Kidney epithelial cell (primary cell): ENCODE results near the gene TXNDC5. TPM values are rescaled to one million over a fixed set of nuclear protein-coding genes. Genes with fewer than 3 reads are reported as not detected.

Experiments
- DNase-seq: peaks from one replicate; pipeline ENCODE4 v3.0.0-alpha.2; 2010; ENCODE audit warnings: low read depth
- H3K27me3 ChIP-seq: 2 replicates; pipeline ENCODE4 v1.6.0; 2011; ENCODE audit warnings: low read length; ENCODE audit not compliant: control insufficient read depth, insufficient read depth
- H3K36me3 ChIP-seq: 2 replicates; pipeline ENCODE4 v1.5.1; 2011; ENCODE audit warnings: low read length; ENCODE audit not compliant: control insufficient read depth, insufficient read depth
- H3K4me3 ChIP-seq: 2 replicates; pipeline ENCODE4 v1.5.1; 2011; ENCODE audit warnings: low read depth, mild to moderate bottlenecking, control low read depth, low read length
- CTCF ChIP-seq: IDR thresholded peaks from 2 replicates; pipeline ENCODE4 v1.5.1; 2011; ENCODE audit warnings: mild to moderate bottlenecking, moderate library complexity, low read length, control low read depth, inconsistent platforms; ENCODE audit not compliant: insufficient read depth, poor library complexity, severe bottlenecking
- total RNA-seq: library from RNA; depleted of rRNA; stranded (reverse); fragments of >200 nt; gene quantifications from 2 replicates; pipeline ENCODE4 v1.2.3, GENCODE V29; 2015

Gene TXNDC5
- total RNA-seq, 1 donor from 2014 or later, result 193 TPM

GRCh38 chr6:7920425-7920824, 9.8 kb upstream of the TXNDC5 start:
- DNase-seq, result no peak

DNA sequence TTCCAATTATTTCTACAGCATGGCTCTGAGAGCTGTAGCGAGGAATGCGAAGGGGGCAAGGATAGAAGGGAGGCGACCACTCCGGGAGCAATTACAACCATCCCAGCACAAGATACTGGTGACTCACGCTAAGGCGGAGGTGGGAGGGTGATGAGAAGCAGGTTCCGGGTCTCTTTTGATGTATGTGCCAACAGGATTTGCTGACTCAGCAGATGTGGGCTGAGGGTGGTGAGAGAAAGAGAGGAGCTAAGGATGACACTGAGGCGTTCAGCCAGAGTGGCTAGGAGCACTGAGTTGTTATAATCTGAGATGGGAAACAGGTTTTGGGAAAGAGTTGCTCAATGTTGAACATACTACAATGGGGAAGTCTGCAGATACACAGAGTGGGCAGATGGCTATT, 9.3 kb upstream of the TXNDC5 start:
- peak; percentile 76 for DNase-seq
- H3K36me3 ChIP-seq, result no peaks in the 10 kb centered on the region
- TF ChIP-seq CTCF, result no peak
- no peak overlapping the region for H3K4me3 ChIP-seq
- no peaks in the 10 kb centered on the region for H3K27me3 ChIP-seq

More at GRCh38 chr6:7920425-7920824, 9.8 kb upstream of the TXNDC5 start:
- TF ChIP-seq CTCF, result no peak
- Histone ChIP-seq H3K27me3 (no peaks in the 10 kb centered on the region), H3K36me3 (no peaks in the 10 kb centered on the region), H3K4me3 (no peak overlapping the region)

DNA sequence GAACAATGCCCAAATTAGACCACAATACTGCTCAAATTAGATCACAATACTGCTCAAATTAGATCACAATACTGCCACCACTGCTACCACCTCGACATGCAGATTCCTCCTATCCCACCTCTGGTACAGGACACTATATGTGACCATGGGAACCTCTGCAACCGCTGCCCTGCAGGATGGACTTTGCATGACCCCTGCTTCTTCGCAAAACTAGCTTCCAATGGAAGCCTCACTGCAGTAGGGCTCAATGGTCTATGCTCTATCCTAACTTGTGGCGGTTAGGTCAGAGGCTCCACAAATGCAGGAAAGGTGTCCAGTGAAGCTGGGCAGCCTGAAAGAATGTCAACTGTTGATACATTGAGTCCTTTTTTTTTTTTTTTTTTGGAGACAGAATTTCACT, 7.8 kb upstream of the TXNDC5 start:
- TF ChIP-seq CTCF, result no peak
- no peak overlapping the region for H3K4me3 ChIP-seq
- H3K36me3 ChIP-seq, result no peaks in the 10 kb centered on the region
- H3K27me3 ChIP-seq, result peaks cover 4% of the 10 kb centered on the region
- DNase-seq, result no peak

GRCh38 chr6:7917729-7918128, 7.1 kb upstream of the TXNDC5 start:
- Histone ChIP-seq H3K36me3 (no peaks in the 10 kb centered on the region), H3K27me3 (peaks cover 10% of the 10 kb centered on the region), H3K4me3 (no peak overlapping the region)
- no peak for TF ChIP-seq CTCF
- DNase-seq, result no peak

DNA sequence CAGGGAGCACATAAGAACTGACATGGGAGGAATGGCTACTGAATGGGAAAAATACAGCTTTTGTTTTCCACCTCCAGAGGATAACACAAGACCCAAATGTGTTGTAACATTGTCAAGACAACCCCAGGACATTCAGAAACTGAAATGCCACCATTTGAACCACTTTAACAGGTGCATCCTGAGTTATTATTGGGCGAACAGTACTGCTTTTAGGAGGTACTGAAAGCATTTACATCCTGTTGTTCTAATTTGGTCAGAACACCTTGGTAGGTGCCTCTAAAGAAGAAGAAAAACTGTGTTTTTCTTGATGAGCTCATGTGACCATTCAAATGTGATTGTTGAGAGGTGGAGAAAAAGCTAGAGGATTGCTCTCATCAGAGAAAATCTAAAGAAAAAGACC, 6.4 kb upstream of the TXNDC5 start:
- Histone ChIP-seq H3K4me3 (no peak overlapping the region), H3K27me3 (peaks cover 14% of the 10 kb centered on the region), H3K36me3 (no peaks in the 10 kb centered on the region)
- DNase-seq, result no peak
- no peak for TF ChIP-seq CTCF

DNA sequence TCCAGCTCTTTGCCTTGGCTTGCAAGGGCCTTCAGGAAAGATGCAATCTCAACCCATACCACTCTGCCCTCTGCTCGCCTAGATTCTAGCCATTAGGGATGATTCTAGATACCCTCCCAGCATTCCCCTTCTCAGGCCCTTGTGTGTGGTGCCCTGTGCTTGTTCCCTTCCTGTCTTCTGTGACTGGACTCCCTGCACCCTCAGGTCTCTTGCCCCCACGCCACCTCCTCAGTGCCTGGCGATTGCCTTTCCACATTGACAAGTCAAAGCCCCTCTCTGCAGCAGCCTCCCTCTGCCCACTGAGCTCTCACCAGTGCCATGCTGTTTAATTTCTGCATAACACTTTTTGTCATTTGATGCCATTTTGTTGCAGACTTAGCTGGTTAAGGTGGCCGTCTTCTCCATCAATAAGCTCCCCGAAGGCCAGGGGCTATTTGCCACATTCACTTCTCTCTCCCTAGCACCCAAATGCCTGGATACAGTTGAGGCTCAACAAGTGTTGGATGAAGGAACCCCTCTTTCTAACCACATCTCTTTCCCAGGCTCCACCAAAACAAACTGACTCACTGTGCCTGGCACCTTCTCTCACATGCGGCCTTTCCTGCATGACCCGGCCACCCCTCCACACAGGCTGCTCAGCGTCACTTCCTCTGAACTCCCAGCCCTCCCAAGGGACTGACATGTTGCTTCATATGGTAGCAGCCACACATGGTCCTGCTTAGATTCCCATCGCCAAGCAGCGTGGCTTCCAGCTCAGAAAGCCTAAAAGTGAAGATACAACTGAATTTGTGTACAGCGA, 4.6 kb upstream of the TXNDC5 start:
- Histone ChIP-seq H3K27me3 (peaks cover 14% of the 10 kb centered on the region), H3K4me3 (no peak overlapping the region), H3K36me3 (no peaks in the 10 kb centered on the region)
- TF ChIP-seq CTCF, result no peak
- no peak for DNase-seq
